ENCODE data around the gene ZCCHC2. TPM values are rescaled to one million over a fixed set of nuclear protein-coding genes. Genes with fewer than 3 reads are reported as not detected.

ZCCHC2 gene
- total and polyA plus RNA-seq, 2 of the 13 experiments (the other 11 are each of a cell fraction or from before 2014, with no cell fraction given): 62.5 to 76.1 TPM

DNA sequence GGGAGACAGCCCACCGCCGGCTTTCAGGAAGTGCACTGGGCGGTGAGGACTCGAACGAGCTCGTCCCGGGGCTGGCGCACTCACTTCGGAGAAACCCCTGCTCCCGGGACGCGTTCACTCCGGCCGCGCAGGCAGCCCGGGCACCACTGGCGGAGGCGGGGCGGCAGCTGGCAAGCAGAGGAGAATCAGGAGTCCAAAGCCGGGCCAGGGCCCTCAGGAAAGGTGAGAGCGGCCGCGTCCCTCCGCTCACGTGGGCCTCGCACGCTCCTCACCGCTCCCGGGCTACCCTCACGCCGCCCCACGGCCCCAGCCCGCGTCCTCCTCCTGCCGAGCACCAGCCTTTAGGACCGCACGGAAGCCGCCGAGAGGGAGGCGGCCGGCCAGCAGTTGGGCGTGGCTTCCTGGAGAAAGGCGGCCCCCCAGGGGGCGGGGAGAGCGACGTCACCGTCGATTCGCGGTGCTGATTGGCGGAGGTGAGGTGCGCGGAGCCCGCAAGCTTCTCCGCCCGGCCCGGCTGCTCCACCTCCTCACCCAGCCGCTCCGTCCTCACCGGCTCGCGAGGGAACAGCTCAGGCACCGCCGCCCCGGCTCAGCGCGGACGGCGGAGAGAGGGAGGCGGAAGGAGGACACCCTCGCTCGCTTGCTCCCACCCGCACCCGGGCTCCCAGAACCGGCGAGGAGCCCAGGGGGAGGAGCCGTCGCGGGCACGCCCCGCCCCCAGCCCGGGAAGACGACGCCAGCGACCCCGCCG, at the start of gene ZCCHC2 (continued):
- TF ChIP-seq ZNF510 (CRISPR knock-in tag; IDR thresholded peaks at IDR 0.05; ENCODE audit: low read depth): peak; percentile 89; the same call in 1 of the 2 replicates
- peak; percentile 89; the same call in 1 of the 2 replicates for TF ChIP-seq ZNF570 (CRISPR knock-in tag; IDR thresholded peaks at IDR 0.05; ENCODE audit: borderline replicate concordance)
- peak; percentile 72 for TF ChIP-seq BHLHE40 (IDR thresholded peaks at IDR 0.05; ENCODE audit: low read length)
- TF ChIP-seq SETDB1 (CRISPR knock-in tag; IDR thresholded peaks at IDR 0.05; ENCODE audit: borderline replicate concordance): no peak
- TF ChIP-seq ZNF18 (CRISPR knock-in tag; IDR thresholded peaks at IDR 0.05; ENCODE audit: insufficient replicate concordance): peak; percentile 94
- TF ChIP-seq, protein P1, sequence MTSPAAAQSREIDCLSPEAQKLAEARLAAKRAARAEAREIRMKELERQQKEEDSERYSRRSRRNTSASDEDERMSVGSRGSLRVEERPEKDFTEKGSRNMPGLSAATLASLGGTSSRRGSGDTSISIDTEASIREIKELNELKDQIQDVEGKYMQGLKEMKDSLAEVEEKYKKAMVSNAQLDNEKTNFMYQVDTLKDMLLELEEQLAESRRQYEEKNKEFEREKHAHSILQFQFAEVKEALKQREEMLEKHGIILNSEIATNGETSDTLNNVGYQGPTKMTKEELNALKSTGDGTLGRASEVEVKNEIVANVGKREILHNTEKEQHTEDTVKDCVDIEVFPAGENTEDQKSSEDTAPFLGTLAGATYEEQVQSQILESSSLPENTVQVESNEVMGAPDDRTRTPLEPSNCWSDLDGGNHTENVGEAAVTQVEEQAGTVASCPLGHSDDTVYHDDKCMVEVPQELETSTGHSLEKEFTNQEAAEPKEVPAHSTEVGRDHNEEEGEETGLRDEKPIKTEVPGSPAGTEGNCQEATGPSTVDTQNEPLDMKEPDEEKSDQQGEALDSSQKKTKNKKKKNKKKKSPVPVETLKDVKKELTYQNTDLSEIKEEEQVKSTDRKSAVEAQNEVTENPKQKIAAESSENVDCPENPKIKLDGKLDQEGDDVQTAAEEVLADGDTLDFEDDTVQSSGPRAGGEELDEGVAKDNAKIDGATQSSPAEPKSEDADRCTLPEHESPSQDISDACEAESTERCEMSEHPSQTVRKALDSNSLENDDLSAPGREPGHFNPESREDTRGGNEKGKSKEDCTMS (CRISPR knock-in tag; conservative IDR thresholded peaks at IDR 0.05): no peak; the same call in 1 of the 2 replicates
- peak; percentile 56 for TF ChIP-seq ISL2 (CRISPR knock-in tag; IDR thresholded peaks at IDR 0.05)
- TF ChIP-seq, protein P2, sequence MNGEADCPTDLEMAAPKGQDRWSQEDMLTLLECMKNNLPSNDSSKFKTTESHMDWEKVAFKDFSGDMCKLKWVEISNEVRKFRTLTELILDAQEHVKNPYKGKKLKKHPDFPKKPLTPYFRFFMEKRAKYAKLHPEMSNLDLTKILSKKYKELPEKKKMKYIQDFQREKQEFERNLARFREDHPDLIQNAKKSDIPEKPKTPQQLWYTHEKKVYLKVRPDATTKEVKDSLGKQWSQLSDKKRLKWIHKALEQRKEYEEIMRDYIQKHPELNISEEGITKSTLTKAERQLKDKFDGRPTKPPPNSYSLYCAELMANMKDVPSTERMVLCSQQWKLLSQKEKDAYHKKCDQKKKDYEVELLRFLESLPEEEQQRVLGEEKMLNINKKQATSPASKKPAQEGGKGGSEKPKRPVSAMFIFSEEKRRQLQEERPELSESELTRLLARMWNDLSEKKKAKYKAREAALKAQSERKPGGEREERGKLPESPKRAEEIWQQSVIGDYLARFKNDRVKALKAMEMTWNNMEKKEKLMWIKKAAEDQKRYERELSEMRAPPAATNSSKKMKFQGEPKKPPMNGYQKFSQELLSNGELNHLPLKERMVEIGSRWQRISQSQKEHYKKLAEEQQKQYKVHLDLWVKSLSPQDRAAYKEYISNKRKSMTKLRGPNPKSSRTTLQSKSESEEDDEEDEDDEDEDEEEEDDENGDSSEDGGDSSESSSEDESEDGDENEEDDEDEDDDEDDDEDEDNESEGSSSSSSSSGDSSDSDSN (CRISPR knock-in tag; IDR thresholded peaks at IDR 0.05): peak; percentile 100
- no peak for TF ChIP-seq ZBTB21 (CRISPR knock-in tag; IDR thresholded peaks at IDR 0.05)
- TF ChIP-seq KLF16 (CRISPR knock-in tag; IDR thresholded peaks at IDR 0.05): peak; percentile 27 to 99; a peak in 2 of 4 replicates
- TF ChIP-seq ZFP36 (IDR thresholded peaks at IDR 0.05; ENCODE audit: borderline replicate concordance, low read depth, low read length, partially characterized antibody): no peak
- TF ChIP-seq PLRG1 (conservative IDR thresholded peaks at IDR 0.05): no peak
- TF ChIP-seq U2AF1 (optimal IDR thresholded peaks at IDR 0.05; ENCODE audit: low read depth, low read length): peak; percentile 66
- 0 out of 2 replicates have a peak, but pooled peaks have one; percentile 29 for TF ChIP-seq CC2D1A (CRISPR knock-in tag; IDR thresholded peaks at IDR 0.05)
- no peak for TF ChIP-seq SCMH1 (CRISPR knock-in tag; IDR thresholded peaks at IDR 0.05; ENCODE audit: borderline replicate concordance)
- TF ChIP-seq, protein P3, sequence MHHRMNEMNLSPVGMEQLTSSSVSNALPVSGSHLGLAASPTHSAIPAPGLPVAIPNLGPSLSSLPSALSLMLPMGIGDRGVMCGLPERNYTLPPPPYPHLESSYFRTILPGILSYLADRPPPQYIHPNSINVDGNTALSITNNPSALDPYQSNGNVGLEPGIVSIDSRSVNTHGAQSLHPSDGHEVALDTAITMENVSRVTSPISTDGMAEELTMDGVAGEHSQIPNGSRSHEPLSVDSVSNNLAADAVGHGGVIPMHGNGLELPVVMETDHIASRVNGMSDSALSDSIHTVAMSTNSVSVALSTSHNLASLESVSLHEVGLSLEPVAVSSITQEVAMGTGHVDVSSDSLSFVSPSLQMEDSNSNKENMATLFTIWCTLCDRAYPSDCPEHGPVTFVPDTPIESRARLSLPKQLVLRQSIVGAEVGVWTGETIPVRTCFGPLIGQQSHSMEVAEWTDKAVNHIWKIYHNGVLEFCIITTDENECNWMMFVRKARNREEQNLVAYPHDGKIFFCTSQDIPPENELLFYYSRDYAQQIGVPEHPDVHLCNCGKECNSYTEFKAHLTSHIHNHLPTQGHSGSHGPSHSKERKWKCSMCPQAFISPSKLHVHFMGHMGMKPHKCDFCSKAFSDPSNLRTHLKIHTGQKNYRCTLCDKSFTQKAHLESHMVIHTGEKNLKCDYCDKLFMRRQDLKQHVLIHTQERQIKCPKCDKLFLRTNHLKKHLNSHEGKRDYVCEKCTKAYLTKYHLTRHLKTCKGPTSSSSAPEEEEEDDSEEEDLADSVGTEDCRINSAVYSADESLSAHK (CRISPR knock-in tag; IDR thresholded peaks at IDR 0.05; ENCODE audit: borderline replicate concordance): no peak
- TF ChIP-seq ZNF781 (CRISPR knock-in tag; IDR thresholded peaks at IDR 0.05; ENCODE audit: borderline replicate concordance, not compliant biosample characterization): peak; percentile 91
- no peak for TF ChIP-seq ZNF496 (CRISPR knock-in tag; IDR thresholded peaks at IDR 0.05; ENCODE audit: insufficient replicate concordance)
- peak; percentile 89 for TF ChIP-seq ZNF619 (CRISPR knock-in tag; IDR thresholded peaks at IDR 0.05)
